ENCODE data around the gene GDF9. TPM values are rescaled to one million over a fixed set of nuclear protein-coding genes. Genes with fewer than 3 reads are reported as not detected.

Gene GDF9
- total and polyA plus RNA-seq, 4 donors = 0.14 to 0.37 (median 0.26) TPM

DNA sequence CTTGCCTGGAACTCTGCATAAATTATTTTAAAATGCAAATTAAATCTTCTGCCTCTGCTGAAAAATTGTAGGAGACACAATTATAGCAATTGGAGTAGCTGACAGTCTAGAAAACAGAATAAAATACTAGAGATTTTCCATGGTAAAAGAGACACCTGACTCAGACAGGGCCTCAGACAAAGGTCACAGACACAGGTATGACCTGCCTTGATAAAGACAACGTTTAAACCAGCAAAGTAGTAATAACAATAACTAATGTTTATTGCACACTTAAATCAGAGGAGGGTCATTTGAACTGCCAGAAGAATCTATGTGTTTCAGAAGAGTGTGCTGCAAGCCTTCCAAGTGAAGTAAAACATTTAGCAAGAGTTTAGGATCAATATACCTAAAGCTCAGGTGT, 49.3 kb downstream of the GDF9 start:
- no peak overlapping the region for H3K4me3 ChIP-seq
- no peaks in the 10 kb centered on the region for H3K36me3 ChIP-seq (ENCODE audit: control insufficient read depth in 4 of 4, insufficient read depth in 4 of 4, low read length in 4 of 4)
- H3K4me1 ChIP-seq (ENCODE audit: control insufficient read depth in 5 of 5, insufficient read depth in 5 of 5, low read length in 5 of 5) = peaks cover 0 to 16% (median 0%) of the 10 kb centered on the region in 5 donors
- peak overlapping the region in 1 of 2 donors; percentile 42 for H3K9ac ChIP-seq (ENCODE audit: insufficient read depth in 1 of 2, low read length in 2 of 2)
- ATAC-seq (ENCODE audit: insufficient read depth, low FRiP score) (no peak), DNase-seq (no peak)
- no peaks in the 10 kb centered on the region for H3K9me3 ChIP-seq (ENCODE audit: control insufficient read depth in 4 of 4, insufficient read depth in 3 of 4, low read length in 3 of 4)
- WGBS, 2 donors = 64 to 82% methylated on average over 1 of the region's 1 CpG
- TF ChIP-seq, protein P1, sequence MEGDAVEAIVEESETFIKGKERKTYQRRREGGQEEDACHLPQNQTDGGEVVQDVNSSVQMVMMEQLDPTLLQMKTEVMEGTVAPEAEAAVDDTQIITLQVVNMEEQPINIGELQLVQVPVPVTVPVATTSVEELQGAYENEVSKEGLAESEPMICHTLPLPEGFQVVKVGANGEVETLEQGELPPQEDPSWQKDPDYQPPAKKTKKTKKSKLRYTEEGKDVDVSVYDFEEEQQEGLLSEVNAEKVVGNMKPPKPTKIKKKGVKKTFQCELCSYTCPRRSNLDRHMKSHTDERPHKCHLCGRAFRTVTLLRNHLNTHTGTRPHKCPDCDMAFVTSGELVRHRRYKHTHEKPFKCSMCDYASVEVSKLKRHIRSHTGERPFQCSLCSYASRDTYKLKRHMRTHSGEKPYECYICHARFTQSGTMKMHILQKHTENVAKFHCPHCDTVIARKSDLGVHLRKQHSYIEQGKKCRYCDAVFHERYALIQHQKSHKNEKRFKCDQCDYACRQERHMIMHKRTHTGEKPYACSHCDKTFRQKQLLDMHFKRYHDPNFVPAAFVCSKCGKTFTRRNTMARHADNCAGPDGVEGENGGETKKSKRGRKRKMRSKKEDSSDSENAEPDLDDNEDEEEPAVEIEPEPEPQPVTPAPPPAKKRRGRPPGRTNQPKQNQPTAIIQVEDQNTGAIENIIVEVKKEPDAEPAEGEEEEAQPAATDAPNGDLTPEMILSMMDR (IDR thresholded peaks at IDR 0.05; ENCODE audit: control extremely low read depth, extremely low read depth) = no peak
- H3K27ac ChIP-seq (ENCODE audit: low read depth in 1 of 2, low read length in 1 of 2) = no peak overlapping the region
- peaks cover 0 to 28% (median 28%) of the 10 kb centered on the region in 3 donors for H3K27me3 ChIP-seq (ENCODE audit: control insufficient read depth in 3 of 3, insufficient read depth in 3 of 3, low read length in 2 of 3)

DNA sequence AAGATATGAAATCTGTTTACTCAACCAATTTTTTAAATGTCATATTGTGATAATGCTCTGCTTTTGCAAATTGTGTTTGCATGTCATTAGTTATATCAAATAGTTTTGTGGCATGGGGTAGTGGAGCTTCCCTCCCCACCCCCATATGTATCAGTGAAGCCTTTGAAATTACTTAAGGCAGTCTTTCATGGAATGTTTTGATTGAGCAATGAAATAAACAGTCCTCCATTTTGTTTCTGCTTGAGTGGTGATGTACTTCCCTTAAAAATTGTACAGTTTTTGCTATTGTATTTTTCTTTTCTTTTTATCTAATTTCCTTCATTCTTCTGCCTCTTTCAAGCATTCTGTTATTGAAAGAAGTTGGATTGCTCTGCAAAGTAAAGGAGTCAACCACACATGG, 49.7 kb downstream of the GDF9 start:
- TF ChIP-seq, protein P1 (IDR thresholded peaks at IDR 0.05; ENCODE audit: control extremely low read depth, extremely low read depth) = no peak
- ATAC-seq (ENCODE audit: insufficient read depth, low FRiP score) (no peak), DNase-seq (peak in 1 of 3 donors; percentile 30)
- H3K4me3 ChIP-seq = no peak overlapping the region
- no peak overlapping the region for H3K27ac ChIP-seq (ENCODE audit: low read depth in 1 of 2, low read length in 1 of 2)
- peaks cover 0 to 32% (median 32%) of the 10 kb centered on the region in 3 donors for H3K27me3 ChIP-seq (ENCODE audit: control insufficient read depth in 3 of 3, insufficient read depth in 3 of 3, low read length in 2 of 3)
- no peaks in the 10 kb centered on the region for H3K36me3 ChIP-seq (ENCODE audit: control insufficient read depth in 4 of 4, insufficient read depth in 4 of 4, low read length in 4 of 4)
- no peak overlapping the region for H3K9ac ChIP-seq (ENCODE audit: insufficient read depth in 1 of 2, low read length in 2 of 2)
- H3K4me1 ChIP-seq (ENCODE audit: control insufficient read depth in 5 of 5, insufficient read depth in 5 of 5, low read length in 5 of 5) = peaks cover 0 to 15% (median 0%) of the 10 kb centered on the region in 5 donors
- no peaks in the 10 kb centered on the region for H3K9me3 ChIP-seq (ENCODE audit: control insufficient read depth in 4 of 4, insufficient read depth in 3 of 4, low read length in 3 of 4)

DNA sequence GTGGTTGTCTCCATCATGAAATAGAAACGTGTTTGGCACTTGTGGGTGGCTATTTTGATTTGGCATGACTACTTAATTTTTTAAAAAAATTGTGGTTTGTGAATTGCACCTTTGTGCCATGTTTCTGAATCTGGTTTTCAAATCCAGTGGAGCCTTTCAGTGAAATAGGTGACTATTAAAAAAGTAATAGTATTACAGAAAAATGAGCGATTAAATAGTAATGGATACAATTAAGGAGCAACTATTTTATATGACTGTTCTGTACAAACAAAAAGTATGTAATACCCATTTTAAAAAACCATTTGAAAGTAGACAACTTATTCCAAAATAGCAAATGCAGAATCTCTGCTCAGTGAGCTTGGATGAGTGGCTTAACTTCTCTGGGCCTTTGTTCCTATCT, 50.2 kb downstream of the GDF9 start:
- no peak overlapping the region for H3K4me3 ChIP-seq
- H3K27me3 ChIP-seq (ENCODE audit: control insufficient read depth in 3 of 3, insufficient read depth in 3 of 3, low read length in 2 of 3) = peaks cover 0 to 37% (median 37%) of the 10 kb centered on the region in 3 donors
- no peak overlapping the region for H3K27ac ChIP-seq (ENCODE audit: low read depth in 1 of 2, low read length in 1 of 2)
- H3K36me3 ChIP-seq (ENCODE audit: control insufficient read depth in 4 of 4, insufficient read depth in 4 of 4, low read length in 4 of 4) = no peaks in the 10 kb centered on the region
- TF ChIP-seq, protein P1 (IDR thresholded peaks at IDR 0.05; ENCODE audit: control extremely low read depth, extremely low read depth) = no peak
- H3K9me3 ChIP-seq (ENCODE audit: control insufficient read depth in 4 of 4, insufficient read depth in 3 of 4, low read length in 3 of 4) = no peaks in the 10 kb centered on the region
- no peak overlapping the region for H3K9ac ChIP-seq (ENCODE audit: insufficient read depth in 1 of 2, low read length in 2 of 2)
- WGBS, 2 donors = 82 to 88% methylated on average over 2 of the region's 2 CpGs
- ATAC-seq (ENCODE audit: insufficient read depth, low FRiP score) (no peak), DNase-seq (no peak)
- peaks cover 0 to 15% (median 0%) of the 10 kb centered on the region in 5 donors for H3K4me1 ChIP-seq (ENCODE audit: control insufficient read depth in 5 of 5, insufficient read depth in 5 of 5, low read length in 5 of 5)

DNA sequence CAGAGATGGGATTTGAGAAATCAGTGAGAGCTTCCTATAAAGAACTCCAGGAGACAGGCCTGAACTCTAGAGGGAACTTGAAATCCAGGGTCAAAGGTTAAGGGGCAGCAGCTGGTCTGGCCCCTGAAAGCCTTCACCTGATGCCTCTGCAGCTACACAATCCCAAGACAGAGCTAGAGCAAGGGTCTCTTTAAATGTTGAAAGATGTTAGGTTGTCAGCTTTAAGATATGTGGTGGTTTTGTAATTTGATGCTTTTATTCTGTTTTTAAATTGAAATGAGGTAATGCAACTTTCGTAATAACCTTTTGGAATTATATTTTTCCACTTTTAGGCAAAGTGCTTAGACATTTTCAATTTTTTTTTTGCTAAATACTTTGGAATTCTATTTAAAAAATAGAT, 50.8 kb downstream of the GDF9 start:
- Histone ChIP-seq H3K4me1 (ENCODE audit: control insufficient read depth in 5 of 5, insufficient read depth in 5 of 5, low read length in 5 of 5) (peaks cover 0 to 15% (median 0%) of the 10 kb centered on the region in 5 donors), H3K27me3 (ENCODE audit: control insufficient read depth in 3 of 3, insufficient read depth in 3 of 3, low read length in 2 of 3) (peaks cover 0 to 41% (median 40%) of the 10 kb centered on the region in 3 donors), H3K4me3 (no peak overlapping the region), H3K36me3 (ENCODE audit: control insufficient read depth in 4 of 4, insufficient read depth in 4 of 4, low read length in 4 of 4) (no peaks in the 10 kb centered on the region), H3K27ac (ENCODE audit: low read depth in 1 of 2, low read length in 1 of 2) (no peak overlapping the region), H3K9me3 (ENCODE audit: control insufficient read depth in 4 of 4, insufficient read depth in 3 of 4, low read length in 3 of 4) (no peaks in the 10 kb centered on the region), H3K9ac (ENCODE audit: insufficient read depth in 1 of 2, low read length in 2 of 2) (no peak overlapping the region)
- no peak for ATAC-seq (ENCODE audit: insufficient read depth, low FRiP score)
- TF ChIP-seq, protein P1 (IDR thresholded peaks at IDR 0.05; ENCODE audit: control extremely low read depth, extremely low read depth) = no peak
- WGBS, 2 donors = 96 to 99% methylated on average over 1 of the region's 1 CpG
- DNase-seq = no peak

Data from lung (tissue), 12 donors.